ENCODE results near the gene HHAT.

DNA sequence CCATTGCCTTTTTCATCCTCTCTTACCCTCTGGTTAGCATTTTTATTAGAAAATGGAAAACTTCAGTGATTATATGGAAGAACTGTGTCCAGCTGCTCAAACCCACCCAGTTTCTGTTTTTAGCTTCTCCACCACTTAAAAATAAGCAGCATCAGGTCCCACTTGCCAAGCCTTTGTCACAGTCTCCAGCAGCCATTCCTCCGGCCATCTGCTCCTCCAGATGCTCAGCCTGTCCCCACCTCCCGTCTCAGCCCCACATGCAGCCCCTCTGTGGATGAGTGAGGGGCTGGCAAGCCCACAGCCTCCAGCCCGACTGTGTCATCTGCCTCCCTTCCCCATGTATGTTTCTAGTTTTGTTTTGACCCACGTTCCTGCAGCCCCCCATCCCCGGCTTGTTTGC is 289.7 kb downstream of the HHAT start:
- TF ChIP-seq, protein P1, sequence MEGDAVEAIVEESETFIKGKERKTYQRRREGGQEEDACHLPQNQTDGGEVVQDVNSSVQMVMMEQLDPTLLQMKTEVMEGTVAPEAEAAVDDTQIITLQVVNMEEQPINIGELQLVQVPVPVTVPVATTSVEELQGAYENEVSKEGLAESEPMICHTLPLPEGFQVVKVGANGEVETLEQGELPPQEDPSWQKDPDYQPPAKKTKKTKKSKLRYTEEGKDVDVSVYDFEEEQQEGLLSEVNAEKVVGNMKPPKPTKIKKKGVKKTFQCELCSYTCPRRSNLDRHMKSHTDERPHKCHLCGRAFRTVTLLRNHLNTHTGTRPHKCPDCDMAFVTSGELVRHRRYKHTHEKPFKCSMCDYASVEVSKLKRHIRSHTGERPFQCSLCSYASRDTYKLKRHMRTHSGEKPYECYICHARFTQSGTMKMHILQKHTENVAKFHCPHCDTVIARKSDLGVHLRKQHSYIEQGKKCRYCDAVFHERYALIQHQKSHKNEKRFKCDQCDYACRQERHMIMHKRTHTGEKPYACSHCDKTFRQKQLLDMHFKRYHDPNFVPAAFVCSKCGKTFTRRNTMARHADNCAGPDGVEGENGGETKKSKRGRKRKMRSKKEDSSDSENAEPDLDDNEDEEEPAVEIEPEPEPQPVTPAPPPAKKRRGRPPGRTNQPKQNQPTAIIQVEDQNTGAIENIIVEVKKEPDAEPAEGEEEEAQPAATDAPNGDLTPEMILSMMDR (IDR thresholded peaks at IDR 0.05 in 4 of 5, conservative IDR thresholded peaks at IDR 0.05 in 1 of 5): no peak
- no peak for TF ChIP-seq POLR2A (IDR thresholded peaks at IDR 0.05)

All from gastrocnemius medialis (tissue), 4 donors.